HuH-7 (cell line): ENCODE measurements around the gene FKBP14.
"Not testable (repeated sequence)": the region's sequence is repeated elsewhere in the genome, so short reads cannot be mapped to it uniquely, and the experiment has no call there.

Experiments used
- DNase-seq: peaks from one replicate; pipeline ENCODE4 v3.0.0; 2011; ENCODE audit warnings: low spot score

Gene FKBP14, protein sequence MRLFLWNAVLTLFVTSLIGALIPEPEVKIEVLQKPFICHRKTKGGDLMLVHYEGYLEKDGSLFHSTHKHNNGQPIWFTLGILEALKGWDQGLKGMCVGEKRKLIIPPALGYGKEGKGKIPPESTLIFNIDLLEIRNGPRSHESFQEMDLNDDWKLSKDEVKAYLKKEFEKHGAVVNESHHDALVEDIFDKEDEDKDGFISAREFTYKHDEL

GRCh38 chr7:30026229-30027064 is at the start of gene FKBP14:
Gene FKBP14 (minus strand): TSS chr7:30026702. CDS start chr7:30026508, 194 bp downstream.
- DNase-seq, result peak; percentile 93

GRCh38 chr7:30074422-30075030 is 48.0 kb upstream of the FKBP14 start:
- DNase-seq, result peak; percentile 18

- no peak for DNase-seq
Measured at GRCh38 chr7:30072735-30073134, 46.2 kb upstream of the FKBP14 start.

DNA sequence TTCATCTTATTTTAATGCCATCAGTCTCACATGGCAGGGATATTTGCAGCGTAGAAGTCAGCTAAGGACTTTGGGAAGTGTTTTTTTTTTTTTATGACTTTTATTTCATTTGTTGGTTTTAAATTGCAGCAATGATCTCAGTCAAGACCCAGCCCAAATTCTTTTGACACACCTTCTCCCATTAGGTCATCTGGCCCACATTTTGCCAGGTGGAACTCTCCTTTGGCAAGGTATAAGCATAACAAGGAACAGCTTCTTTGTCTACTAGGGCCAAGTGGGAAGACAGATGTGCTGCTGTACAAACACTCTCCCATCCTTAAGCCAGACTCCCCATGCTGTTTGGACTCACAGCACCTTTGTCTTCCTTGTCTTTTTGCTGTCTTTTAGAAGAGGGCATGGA is 43.5 kb upstream of the FKBP14 start:
- no peak for DNase-seq

DNA sequence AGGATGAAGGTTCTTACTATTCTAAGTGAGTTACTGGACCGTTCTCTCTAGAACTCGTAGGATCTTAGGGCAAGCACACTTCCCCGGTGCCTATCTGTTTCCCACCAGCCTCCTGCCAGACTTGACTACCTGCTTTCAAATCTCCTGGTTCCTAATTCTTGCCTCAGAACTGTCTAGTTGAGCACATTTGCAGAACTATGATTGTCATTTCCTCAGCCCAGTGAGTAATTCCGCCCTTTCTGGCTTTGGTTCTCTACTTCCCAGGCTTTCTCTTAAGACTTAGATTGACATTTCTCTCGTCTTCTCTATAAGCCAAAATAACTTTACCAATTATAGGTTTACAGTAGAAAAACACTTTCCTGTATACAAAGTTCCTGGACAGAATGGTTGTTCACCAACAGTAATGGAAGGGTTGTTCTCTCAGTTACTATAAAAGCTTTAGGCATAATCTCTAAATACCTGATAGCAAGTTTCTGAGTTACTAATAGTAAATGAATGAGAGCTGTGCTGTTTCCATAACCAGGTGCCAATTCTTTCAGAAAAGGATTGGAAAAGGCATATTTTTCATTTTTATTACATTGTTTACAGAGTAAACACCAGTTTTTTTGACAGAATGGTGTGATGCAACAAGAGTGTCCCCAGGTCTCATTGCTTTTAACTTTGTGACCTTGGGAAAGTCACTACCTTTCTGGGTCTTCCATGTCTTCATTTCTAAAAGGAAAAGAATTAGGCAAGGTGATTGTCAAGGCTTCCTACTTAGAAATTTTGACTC is 42.8 kb upstream of the FKBP14 start:
- no peak for DNase-seq

DNA sequence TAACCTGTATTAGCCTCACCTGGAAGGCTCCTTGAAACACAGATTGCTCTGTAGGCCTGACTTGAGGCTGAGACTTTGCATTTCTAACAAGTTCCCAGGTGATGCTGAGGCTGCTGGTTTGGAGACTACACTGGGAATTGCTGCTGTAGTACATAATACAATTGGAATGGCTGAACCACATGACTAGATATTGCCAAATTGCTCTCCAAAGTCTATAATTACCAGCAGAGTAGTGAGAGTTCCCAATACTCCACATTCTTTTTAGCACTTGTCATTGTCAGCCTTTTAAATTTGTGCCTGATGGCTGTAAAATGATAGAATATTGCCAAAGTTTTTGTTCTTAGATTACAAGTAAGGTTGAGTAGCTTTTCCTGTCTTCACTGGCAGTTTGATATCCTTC is 41.6 kb upstream of the FKBP14 start:
- DNase-seq, result no peak

GRCh38 chr7:30066687-30067086 is 40.2 kb upstream of the FKBP14 start:
- DNase-seq, result no peak

DNA sequence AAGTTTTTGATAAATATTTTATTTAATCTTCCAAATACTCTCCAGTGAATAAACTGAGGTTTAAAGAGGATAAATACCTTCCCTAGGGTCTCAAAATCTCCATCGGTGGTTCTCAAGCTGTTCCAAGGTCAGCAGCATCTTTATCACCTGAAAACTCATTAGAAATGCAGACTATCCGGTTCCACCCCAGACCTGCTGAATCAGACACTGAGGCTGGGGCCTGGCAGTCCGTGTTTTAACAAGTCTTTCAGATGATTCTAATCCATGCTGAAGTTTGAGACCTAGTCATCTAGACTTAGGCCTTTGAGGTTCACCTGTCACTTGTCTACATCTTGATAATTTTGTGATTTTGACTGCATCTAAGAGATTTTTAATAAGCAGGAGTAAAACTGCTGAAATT is 39.2 kb upstream of the FKBP14 start:
- DNase-seq, result no peak

- peak; percentile 18 for DNase-seq
Measured at GRCh38 chr7:30062587-30062986, 36.1 kb upstream of the FKBP14 start.

GRCh38 chr7:30061786-30062185 is 35.3 kb upstream of the FKBP14 start:
- not testable (repeated sequence) for DNase-seq

DNA sequence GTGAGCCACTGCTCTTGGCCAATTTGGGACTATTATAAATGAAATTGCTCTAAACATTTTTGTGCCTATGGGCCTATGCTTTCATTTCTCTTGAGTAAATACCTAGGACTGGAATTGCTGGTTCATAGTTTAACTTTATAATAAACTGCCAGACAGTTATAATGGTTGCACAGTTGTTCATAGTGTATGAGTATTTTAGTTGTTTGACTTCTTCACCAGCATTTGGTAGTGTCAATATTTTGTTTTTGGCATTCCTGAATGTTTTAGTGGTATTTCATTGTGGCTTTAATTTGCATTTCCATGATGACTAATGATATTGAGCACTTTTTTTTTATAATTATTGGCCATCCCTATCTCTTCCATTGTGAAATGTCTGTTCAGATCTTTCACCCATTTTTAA is 31.2 kb upstream of the FKBP14 start:
- DNase-seq, result no peak

DNA sequence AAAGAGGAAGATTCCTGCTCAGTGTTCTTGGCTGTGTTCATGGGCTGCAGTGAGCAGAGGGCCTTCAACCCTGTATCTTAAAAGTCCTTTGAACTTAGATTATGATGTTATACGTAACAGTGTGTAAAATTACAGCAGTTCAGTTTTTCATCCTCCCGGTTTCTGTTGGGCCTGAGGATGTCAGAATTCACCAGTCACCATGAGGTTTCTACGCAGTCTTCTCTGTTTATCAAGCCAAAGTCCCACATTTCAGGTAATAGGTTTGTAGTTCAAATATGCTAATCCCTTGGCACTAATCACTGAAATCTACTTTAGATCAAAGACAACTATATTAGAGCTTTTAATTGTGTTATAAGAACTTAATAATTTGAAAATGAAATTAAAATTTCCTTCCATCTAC is 26.6 kb upstream of the FKBP14 start:
- DNase-seq, result no peak

GRCh38 chr7:30049173-30049572 is 22.7 kb upstream of the FKBP14 start:
- no peak for DNase-seq

DNA sequence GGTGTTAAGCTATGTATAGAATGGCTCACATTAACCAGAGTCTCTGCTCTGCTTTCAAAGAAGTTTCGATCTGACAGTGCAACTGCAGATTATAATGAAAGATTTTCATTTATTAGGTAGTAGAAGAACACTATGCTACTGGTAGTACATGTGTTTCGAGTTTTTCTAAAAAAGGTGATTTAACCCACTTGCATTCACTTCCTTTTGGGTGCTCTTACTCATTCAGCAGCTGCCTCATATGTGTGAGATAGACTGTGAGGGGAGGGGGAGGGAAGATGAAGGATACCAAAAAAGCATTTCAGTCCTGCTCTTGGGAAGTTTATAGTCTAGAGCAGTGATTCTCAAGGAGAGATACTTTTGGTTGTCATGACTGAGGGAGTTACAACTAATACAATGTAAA is 22.1 kb upstream of the FKBP14 start:
- no peak for DNase-seq

DNA sequence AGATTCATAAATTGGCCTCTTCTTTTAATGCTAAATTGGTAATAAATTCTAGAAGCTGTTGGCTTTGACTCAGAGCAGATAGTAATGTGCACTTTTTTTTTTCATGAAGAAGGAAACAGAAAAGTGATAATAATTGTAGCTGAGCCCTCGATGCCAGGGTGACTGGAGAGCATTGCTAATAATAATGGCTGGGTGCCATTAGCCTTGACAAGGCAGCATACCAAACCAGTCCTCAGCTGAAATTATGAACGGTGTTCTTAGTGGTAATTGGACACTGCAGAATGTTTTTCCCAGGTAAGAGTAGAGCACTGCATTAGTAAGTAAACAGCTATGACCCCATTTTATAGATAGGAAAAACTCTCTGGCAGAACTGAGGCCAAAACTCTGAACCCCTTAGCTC is 20.6 kb upstream of the FKBP14 start:
- DNase-seq, result no peak

- DNase-seq, result no peak
Measured at GRCh38 chr7:30046127-30046770, 19.7 kb upstream of the FKBP14 start.

DNA sequence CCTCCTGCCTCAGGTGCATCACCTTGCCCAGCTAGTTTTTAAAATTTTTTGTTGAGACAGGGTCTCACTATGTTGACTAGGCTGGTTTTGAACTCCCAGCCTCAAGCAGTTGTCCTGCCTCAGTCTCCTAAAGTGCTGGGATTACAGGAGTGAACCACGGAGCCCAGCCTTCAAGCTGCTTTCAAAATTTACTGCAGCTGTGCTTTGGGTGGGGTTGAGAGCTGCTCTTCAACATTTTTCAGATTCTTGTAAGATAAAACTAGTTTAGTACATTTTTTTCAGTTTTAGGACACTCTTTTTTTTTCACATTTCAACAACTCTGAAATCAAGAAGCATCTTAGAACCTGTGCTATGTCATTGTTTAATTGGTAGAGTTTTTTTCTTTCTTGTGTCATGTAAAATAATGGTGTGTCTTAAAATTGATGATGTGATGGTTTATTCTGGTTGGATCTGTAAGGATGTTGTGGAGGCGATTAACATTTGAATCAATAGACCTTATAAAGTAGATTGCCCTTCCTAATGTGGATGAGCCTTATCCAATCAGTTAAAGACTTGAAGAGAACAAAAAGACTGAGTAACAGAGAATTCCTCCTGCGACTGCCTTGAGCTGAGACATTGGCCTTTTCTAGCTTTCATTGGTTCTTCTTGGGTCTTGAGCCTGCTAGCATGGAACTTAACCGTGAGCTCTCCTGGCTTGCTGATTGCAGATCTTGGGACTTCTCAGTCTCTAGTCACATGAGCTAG is 15.2 kb upstream of the FKBP14 start:
- DNase-seq, result no peak

DNA sequence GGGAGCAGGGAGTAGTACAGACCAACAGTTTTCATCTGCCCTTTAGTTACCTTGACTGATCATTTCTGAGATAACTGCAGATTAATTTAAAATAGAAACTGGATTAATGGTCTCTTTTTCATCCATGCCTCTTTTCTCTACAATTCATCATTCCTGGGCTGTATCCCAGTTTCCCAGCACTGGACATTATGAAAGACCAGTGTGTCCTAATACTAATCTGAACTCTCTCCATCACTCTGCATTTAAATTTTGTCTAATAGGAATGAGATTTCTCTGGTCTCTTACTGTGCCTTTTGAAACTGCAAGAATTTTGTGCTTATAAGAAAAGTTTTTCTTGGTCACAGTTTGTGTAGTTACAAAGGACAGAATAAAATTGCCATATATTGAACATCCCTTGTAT is 14.4 kb upstream of the FKBP14 start:
- DNase-seq, result no peak

DNA sequence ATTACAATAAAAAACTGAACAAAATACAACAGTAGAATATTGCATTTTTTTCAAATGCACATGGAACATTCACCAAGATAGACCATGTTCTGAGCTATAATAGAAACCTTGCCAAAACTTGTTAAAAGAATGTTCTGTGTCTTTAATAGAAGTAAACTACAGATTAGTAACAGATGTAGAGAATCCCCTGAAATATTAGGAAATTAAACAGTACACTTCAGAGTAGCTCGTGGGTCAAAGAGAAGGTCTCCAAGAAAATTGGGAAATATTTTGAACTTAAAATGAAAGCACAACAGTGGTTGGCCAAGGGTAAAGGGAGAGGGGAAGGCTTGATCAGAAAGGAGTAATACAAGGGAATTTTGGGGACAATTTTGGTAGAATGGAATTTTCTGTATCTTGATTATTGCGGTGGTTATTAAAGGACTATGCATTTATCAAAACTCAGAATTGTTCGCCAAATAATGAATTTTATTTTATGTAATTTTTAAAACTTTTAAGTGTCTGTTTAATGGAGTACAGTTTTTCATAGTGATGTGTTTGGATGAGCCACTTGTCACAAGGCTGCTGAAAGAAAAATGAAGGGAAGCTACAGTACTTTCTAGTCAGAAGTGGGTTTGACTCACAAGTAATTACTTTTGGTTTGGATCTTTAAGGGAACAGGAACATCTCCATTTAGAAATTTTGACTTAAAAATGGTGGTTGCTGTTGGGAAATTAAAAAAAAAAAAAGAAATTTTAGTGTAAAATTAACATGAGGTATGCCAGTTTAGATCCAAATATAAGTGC is 11.9 kb upstream of the FKBP14 start:
- DNase-seq, result no peak

GRCh38 chr7:30036220-30036619 is 9.7 kb upstream of the FKBP14 start:
- no peak for DNase-seq
